Muscle of leg (tissue), 11 donors: Measurements from ENCODE around the gene RCBTB2. TPM values are rescaled to one million over a fixed set of nuclear protein-coding genes. Genes with fewer than 3 reads are reported as not detected.

ENCODE experiments used
- DNase-seq: peaks from one replicate; pipeline ENCODE4 v3.0.0; 2013
- H3K27ac ChIP-seq: one replicate; pipeline ENCODE4 v1.5.1; 2013; ENCODE audit warnings: mild to moderate bottlenecking, low read length, control low read depth
- H3K27me3 ChIP-seq: one replicate; pipeline ENCODE4 v1.6.1; 2013; ENCODE audit warnings: low read length; ENCODE audit not compliant: control insufficient read depth, insufficient read depth
- H3K36me3 ChIP-seq: one replicate; pipeline ENCODE4 v1.6.1; 2013; ENCODE audit warnings: low read length; ENCODE audit not compliant: control insufficient read depth, insufficient read depth
- H3K4me1 ChIP-seq: one replicate; pipeline ENCODE4 v1.6.1; 2013; ENCODE audit warnings: low read length; ENCODE audit not compliant: control insufficient read depth, insufficient read depth
- H3K4me3 ChIP-seq: one replicate; pipeline ENCODE4 v1.5.1; 2013; ENCODE audit warnings: low read length, control low read depth
- H3K9me3 ChIP-seq: replicated peaks from 2 replicates; pipeline ENCODE4 v1.6.1; 2013; ENCODE audit warnings: low read depth, low read length; ENCODE audit not compliant: control insufficient read depth
- WGBS: methylation state at CpG from one replicate; pipeline ENCODE4 v1.1.5; 2013; ENCODE audit warnings: missing lambda C conversion rate; ENCODE audit not compliant: insufficient coverage; 5-methylcytosine and 5-hydroxymethylcytosine counted together
- polyA plus RNA-seq, 8 donors: library from polyadenylated mRNA; unstranded; fragments of 120-200 nt; gene quantifications; one replicate each; pipeline versions ENCODE4 v1.2.1 to v1.2.3, GENCODE V29; 2013; ENCODE audit warnings: inconsistent platforms in 1 of 8, low replicate concordance in 1 of 8; ENCODE audit not compliant: insufficient read length in 8 of 8, insufficient read depth in 1 of 8
- total RNA-seq: library from RNA; stranded (reverse); fragments of 120-200 nt; gene quantifications from one replicate; pipeline ENCODE4 v1.2.4, GENCODE V29; 2013

Gene RCBTB2
- total and polyA plus RNA-seq, 9 donors, result 21.1 to 32.7 (median 23.9) TPM

GRCh38 chr13:48531416-48532255 lies 1.2 kb downstream of the RCBTB2 start:
- Histone ChIP-seq H3K27ac (peak overlapping the region; percentile 97), H3K36me3 (no peaks in the 10 kb centered on the region), H3K4me3 (peak overlapping the region; percentile 81), H3K9me3 (no peaks in the 10 kb centered on the region), H3K4me1 (peaks cover 12% of the 10 kb centered on the region), H3K27me3 (no peaks in the 10 kb centered on the region)
- DNase-seq, result peak; percentile 19
- WGBS, result 16% methylated on average over 14 of the region's 19 CpGs

DNA sequence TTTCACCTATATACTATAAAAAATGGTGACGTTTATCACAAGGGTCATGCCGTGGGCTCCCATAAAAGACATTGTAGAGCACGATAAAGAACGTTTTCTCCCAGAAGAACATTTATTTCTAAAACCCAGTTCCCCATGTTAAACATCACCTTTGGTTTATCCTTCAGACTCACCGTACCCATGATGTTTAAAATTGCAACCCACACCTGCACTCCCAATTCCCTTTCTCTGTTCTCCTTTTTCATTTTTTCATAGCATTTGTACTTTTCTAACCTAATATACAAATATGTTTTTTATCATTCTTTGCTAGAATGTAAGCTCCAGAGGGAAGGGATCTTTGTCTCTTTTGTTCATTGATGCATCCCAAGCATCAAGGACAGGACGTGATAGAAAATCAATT lies 2.0 kb downstream of the RCBTB2 start:
- Histone ChIP-seq H3K4me1 (peaks cover 12% of the 10 kb centered on the region), H3K36me3 (no peaks in the 10 kb centered on the region), H3K27ac (no peak overlapping the region), H3K9me3 (no peaks in the 10 kb centered on the region), H3K27me3 (no peaks in the 10 kb centered on the region), H3K4me3 (no peak overlapping the region)
- no peak for DNase-seq
- WGBS, result 89% methylated on average over 4 of the region's 6 CpGs

GRCh38 chr13:48528720-48529119 lies 4.2 kb downstream of the RCBTB2 start:
- no peak overlapping the region for H3K4me3 ChIP-seq
- H3K9me3 ChIP-seq, result no peaks in the 10 kb centered on the region
- H3K27me3 ChIP-seq, result no peaks in the 10 kb centered on the region
- no peaks in the 10 kb centered on the region for H3K36me3 ChIP-seq
- no peak overlapping the region for H3K27ac ChIP-seq
- H3K4me1 ChIP-seq, result peaks cover 12% of the 10 kb centered on the region
- DNase-seq, result no peak
- no CpG with 5 or more reads among the region's 3 CpGs for WGBS

DNA sequence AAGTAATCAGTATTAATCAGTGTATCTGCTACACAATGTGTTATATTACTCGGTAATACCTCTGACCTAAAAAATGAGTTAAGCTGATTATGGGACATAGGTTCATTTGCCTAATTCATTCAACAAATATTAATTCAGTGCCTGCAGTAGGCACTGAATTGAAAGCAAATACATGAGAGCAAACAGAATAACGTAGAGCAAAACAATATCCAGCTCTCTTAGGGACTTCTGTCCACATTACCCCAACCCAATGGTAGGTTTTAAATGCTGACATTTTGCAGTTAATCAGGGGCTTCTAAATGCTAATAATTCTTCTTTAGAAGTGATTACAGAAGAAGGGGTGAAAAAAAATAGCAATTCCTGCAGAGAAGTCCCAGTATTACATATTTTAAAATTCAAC lies 4.9 kb downstream of the RCBTB2 start:
- no peaks in the 10 kb centered on the region for H3K9me3 ChIP-seq
- H3K4me3 ChIP-seq, result no peak overlapping the region
- peaks cover 6% of the 10 kb centered on the region for H3K4me1 ChIP-seq
- WGBS, result no CpG with 5 or more reads among the region's 2 CpGs
- DNase-seq, result no peak
- no peaks in the 10 kb centered on the region for H3K36me3 ChIP-seq
- H3K27ac ChIP-seq, result no peak overlapping the region
- no peaks in the 10 kb centered on the region for H3K27me3 ChIP-seq

DNA sequence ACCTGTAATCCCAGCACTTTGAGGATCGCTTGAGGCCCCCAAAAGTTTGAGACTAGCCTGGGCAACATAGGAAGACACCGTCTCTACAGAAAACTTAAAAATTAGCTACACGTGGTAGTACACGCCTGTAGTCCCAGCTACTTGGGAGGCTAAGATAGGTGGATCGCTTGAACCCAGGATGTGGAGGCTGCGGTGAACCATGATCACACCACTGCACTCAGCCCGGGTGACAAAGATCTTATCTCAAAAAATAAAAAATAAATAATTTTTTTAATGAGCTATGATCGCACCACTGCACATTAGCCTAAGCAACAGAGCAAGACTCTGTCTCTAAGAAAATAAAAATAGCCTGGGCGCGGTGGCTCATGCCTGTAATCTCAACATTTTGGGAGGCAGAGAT lies 6.6 kb downstream of the RCBTB2 start:
- Histone ChIP-seq H3K36me3 (peaks cover 3% of the 10 kb centered on the region), H3K9me3 (no peaks in the 10 kb centered on the region), H3K4me1 (peaks cover 1% of the 10 kb centered on the region), H3K27me3 (no peaks in the 10 kb centered on the region), H3K4me3 (no peak overlapping the region), H3K27ac (no peak overlapping the region)
- no peak for DNase-seq
- WGBS, result 93% methylated on average over 2 of the region's 10 CpGs

DNA sequence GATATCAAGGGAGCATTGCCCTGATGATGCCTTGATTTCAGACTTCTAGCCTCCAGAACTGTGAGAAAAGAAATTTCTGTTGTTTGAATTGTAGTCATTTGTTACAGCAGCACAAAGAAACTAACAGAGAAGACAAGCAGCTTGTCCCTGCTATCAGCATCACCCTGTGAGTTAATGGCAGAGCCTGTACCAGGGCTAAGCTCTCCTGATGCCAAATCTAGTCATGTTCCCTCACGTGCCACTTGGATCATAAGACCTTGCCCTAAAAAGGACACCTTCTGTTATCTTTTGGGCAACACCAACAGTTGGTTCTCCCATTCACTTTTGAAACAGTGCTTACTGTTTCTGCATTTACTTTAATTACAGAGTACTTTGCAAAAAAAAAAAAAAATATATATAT lies 14.8 kb downstream of the RCBTB2 start:
- Histone ChIP-seq H3K27ac (no peak overlapping the region), H3K4me1 (no peaks in the 10 kb centered on the region), H3K27me3 (no peaks in the 10 kb centered on the region), H3K36me3 (peaks cover 18% of the 10 kb centered on the region), H3K4me3 (no peak overlapping the region), H3K9me3 (no peaks in the 10 kb centered on the region)
- 80% methylated on average over 1 of the region's 1 CpG for WGBS
- no peak for DNase-seq

GRCh38 chr13:48515732-48516131 lies 17.1 kb downstream of the RCBTB2 start:
- Histone ChIP-seq H3K27ac (peak overlapping the region; percentile 6), H3K4me3 (no peak overlapping the region), H3K9me3 (no peaks in the 10 kb centered on the region), H3K4me1 (peaks cover 4% of the 10 kb centered on the region), H3K36me3 (peaks cover 17% of the 10 kb centered on the region), H3K27me3 (no peaks in the 10 kb centered on the region)
- DNase-seq, result no peak
- WGBS, result 80% methylated on average over 2 of the region's 6 CpGs

DNA sequence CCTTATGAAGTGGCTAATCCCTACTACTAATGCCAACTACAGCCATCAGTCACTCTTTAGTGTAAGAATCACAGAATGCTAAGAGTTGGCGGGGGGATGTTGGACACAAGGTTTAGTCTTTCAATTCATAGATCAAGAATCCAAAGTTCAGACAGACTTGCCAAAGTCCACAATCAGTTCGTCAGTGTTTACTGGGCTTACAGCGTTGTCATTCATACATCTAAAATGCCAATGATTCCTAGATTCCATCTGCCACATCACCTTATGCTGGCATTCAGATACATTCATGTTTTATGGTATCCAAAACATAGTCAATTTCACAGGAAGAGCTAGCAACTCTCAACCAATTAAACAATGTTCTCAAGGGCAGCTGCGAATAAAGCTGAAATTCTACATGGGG lies 18.1 kb downstream of the RCBTB2 start:
- DNase-seq, result no peak
- WGBS, result 98% methylated on average over 3 of the region's 4 CpGs
- Histone ChIP-seq H3K27ac (no peak overlapping the region), H3K36me3 (peaks cover 17% of the 10 kb centered on the region), H3K9me3 (no peaks in the 10 kb centered on the region), H3K4me1 (peaks cover 7% of the 10 kb centered on the region), H3K27me3 (no peaks in the 10 kb centered on the region), H3K4me3 (no peak overlapping the region)

DNA sequence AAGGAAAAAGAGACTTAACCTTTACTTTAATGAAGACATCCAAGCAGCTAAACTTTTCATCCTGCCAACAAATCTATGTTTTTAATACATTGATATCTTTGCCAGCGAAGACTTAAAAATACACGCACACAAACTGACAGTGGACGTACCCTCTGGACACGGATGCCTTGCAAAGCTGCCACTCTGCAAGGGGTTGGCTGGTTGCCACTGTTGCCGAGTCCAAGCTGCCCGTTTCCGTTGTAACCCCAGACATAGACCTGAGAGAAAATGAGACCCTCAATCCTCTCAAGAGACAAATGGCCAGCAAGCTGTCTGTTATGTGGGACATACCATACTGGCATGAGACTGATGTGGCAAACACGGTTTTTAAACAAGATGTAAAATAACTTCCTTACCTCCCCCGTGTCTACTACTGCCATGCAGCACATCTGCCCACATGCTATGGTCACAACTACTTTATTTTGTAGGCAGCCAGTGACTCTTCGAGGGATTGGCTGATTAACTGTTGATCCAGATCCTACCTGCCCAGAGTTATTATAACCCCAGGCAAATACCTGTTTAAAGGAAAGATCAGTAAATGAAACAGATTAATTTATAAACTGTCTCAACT lies 21.2 kb downstream of the RCBTB2 start:
- Histone ChIP-seq H3K36me3 (peaks cover 14% of the 10 kb centered on the region), H3K9me3 (no peaks in the 10 kb centered on the region), H3K27ac (no peak overlapping the region), H3K4me3 (no peak overlapping the region), H3K27me3 (no peaks in the 10 kb centered on the region), H3K4me1 (peaks cover 11% of the 10 kb centered on the region)
- WGBS, result 46% methylated on average over 7 of the region's 10 CpGs
- DNase-seq, result no peak

- peaks cover 20% of the 10 kb centered on the region for H3K4me1 ChIP-seq
- 100% methylated on average over 1 of the region's 5 CpGs for WGBS
- H3K4me3 ChIP-seq, result no peak overlapping the region
- no peak overlapping the region for H3K27ac ChIP-seq
- DNase-seq, result no peak
- H3K36me3 ChIP-seq, result peaks cover 16% of the 10 kb centered on the region
- no peaks in the 10 kb centered on the region for H3K27me3 ChIP-seq
- H3K9me3 ChIP-seq, result no peaks in the 10 kb centered on the region
Measured at GRCh38 chr13:48510698-48511097, 22.2 kb downstream of the RCBTB2 start.
